Measurements from ENCODE around the gene FGF6.

Gene FGF6

GRCh38 chr12:4446335-4446734 is 720 bp upstream of the FGF6 start:
- no peak for DNase-seq

DNA sequence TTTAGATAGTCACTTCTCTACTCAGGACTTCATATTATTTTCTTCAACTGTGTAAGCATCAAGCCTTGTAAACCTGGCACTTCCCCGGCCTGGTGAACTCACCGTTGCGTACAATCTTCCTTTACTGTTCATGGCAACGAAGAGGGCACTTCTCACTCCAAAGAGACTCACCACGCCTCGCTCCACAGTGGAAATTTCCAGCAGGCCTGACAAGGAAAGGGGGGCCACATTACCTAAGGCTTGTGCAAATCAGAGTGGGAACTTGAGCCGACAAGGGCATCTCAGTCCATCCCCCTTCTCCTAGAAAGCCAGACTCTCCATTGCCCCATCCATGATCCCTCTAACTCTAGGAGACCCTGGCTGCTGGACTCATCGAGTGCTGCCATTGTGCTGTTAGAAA is 1.6 kb downstream of the FGF6 start:
- no peak for DNase-seq

DNA sequence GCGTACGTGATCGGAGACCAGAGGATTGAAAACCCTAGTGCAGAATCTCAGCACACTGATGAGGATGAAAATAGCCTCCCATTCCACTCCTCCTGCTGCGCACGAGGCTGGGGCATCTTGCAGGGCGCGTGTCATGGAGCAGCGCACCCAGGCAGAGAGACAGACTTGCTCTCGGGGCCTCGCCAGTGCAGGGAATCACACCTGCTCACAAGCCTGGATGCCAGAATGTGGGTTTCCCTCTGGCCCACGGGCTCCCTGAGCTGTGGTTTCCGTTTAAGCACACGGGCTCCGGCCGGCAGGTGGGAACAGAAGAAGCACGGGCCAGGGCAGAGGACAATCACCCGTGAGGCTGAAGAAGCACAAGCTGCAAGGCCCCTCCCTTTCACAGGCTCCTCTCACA is 2.0 kb downstream of the FGF6 start:
- no peak for DNase-seq

- no peak for DNase-seq
Observed at GRCh38 chr12:4441355-4442335, 4.0 kb downstream of the FGF6 start.

GRCh38 chr12:4440187-4440941 is 5.3 kb downstream of the FGF6 start:
- no peak for DNase-seq

GRCh38 chr12:4439736-4440135 is 5.9 kb downstream of the FGF6 start:
- DNase-seq, result no peak

DNA sequence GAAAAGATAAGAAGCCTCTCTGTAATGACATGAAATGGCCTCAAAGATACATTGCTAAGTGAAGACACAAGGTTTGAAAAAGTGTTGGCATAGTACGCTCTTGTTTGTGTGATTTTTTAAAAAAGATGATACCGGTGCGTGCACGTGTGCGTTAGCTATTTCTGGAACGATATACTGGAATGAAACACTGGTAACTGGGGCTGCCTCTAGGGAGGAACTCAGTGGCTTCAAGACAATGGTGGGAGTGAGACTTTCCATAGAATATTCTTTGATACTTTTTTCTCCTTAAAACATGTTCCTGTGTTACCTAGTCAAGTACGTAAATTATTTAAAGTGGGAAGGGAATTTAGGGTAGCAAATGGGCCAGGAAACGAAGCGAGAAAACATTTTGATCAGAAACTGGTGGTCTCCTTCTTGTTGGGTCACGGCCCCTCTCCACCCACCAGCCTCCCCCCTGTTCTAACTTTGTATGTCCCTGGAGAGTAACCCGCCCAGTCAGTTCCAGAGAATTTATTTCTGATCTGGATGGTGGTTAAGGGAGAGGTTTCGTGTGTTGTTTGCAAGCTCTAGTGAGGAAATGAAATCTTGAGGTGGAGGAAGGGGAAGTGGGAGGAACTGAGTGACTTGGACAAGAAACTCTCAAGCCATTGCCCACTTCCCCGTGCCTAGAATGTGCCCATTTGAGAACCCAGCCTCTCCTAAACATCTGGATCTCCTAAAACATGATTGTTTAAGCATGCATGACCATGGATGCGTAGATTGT is 6.6 kb downstream of the FGF6 start:
- DNase-seq, result peak; percentile 3 to 26

DNA sequence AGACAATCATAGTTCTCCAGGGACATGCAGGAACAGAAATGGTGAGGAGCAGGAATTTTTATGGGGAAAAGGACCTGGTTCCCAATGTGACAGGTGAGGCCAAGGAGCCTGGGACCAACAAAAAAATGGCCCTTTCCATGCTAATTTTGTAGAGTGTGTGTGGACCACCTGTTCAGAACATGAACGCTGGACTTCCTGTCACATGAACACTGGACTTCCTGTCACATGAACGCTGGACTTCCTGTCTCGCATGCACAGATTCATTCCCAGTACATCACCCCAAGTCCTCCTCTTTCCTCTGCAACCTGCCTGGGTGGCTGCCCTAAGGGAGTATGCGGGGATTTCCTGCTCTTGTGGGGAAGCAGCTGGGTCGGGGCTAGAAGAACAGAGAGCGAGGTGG is 10.1 kb downstream of the FGF6 start:
- DNase-seq, result no peak

GRCh38 chr12:4434706-4435425 is 10.7 kb downstream of the FGF6 start:
- peak; percentile 4 for DNase-seq

GRCh38 chr12:4434301-4434700 is 11.3 kb downstream of the FGF6 start:
- no peak for DNase-seq

GRCh38 chr12:4433745-4434058 is 11.9 kb downstream of the FGF6 start:
- DNase-seq, result no peak

DNA sequence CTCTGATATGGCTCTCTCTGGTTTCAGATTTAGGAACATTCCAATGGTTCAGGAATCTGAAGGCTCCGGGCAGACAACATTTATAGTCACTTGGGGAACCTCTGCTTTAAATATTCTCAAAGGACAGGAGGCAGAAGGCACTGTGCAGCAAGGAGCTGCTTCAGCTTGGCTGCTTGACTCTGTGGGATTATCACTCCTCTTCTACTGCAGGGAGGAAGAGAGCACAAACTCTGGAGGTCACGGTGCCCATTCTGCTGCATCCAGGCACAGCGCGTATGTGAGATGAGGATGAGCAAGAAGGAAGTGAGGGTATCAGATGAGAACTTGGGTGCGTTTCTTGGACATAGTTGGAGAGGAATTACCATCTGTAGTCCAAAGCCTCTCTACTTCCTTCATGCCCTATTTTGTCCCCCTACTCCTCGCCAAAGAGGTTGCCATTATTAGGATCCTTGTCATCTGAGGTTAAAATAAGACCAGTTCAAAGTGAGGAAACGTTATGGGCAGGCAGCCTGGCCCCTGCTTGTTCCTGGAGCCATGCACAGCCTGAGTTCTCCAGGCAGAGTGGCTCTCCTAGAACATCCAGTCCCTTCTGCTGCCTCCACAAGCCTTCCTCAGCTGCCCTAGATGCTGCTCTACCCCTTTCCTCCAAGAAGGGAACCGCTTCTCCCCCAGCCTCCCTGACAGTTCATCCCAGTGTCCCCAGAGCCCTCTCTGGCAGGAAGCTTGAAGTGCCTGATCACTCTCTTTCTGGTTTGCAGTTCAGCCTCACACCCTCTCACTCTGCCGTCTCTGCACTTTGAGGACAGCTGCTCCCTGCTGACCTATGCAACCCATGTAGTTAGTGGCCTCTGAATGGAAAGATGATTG is 12.5 kb downstream of the FGF6 start:
- DNase-seq, result no peak

- no peak for DNase-seq
Observed at GRCh38 chr12:4431866-4432265, 13.7 kb downstream of the FGF6 start.

DNA sequence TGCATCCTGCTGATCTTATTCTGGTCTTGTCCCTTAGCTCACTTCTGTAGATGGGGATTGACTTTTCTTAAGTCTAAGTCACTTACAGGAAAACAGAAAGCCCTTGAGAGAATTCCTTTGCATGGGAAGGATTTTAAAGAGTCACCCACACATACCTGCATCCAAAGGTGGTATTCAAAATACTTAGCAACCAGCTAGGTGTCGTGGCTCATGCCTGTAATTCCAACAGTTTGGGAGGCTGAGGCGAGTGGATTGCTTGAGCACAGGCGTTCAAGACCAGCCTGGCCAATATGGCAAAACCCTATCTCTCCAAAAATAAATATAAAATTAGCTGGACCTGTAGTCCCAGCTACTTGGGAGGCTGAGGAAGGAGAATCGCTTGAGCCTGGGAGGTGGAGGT is 14.2 kb downstream of the FGF6 start:
- DNase-seq, result no peak

DNA sequence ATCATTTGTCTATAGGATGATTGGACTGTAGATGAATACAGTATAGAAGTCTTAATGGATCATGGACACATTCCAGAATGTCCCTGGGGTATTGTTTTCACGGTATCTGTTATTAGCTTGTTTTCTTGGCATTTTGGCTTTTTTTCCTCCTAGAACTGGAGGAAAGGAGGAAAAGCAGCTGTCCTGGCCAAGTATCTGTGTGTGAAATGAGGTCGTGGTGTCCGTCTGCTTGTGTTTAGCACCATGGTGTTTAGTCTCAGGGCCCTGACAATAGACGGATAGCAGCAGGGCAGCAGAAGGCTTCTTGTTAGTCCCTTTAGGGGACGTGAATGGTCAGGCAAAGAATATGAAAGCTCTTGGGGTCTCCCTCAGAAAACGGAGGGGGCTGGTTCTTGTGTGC is 21.2 kb downstream of the FGF6 start:
- DNase-seq, result no peak

- no peak for DNase-seq
Observed at GRCh38 chr12:4423528-4424195, 22.0 kb downstream of the FGF6 start.

GRCh38 chr12:4422985-4423384 is 22.6 kb downstream of the FGF6 start:
- DNase-seq, result no peak

GRCh38 chr12:4421590-4422031 is 24.0 kb downstream of the FGF6 start:
- peak in 1 of 2 donors; percentile 61 for DNase-seq

DNA sequence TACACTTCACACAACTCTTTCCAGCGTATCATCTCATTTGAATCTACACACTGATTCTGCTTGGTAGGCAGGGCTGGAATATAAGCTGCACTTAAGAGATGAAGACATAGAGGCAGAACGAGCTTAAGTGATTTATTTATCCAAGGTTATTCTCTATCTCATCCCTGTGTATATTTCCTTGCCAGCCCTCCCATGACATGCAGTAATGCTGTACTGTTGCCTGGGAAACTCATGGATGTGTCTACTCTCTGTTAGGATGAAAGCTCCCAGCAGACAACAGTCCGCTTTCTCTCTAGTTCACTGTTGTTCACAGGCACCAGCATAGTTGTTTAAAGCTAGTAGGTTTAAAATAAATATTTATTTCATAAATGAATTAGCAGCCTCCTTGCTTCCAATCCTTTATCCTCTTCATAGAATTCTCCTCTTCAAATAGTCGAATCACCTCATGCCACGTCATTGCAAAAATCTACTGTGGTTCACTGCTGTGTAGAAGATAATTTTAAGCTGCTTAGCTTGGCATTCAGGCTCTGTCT is 25.4 kb downstream of the FGF6 start:
- no peak for DNase-seq

GRCh38 chr12:4418913-4419312 is 26.7 kb downstream of the FGF6 start:
- DNase-seq, result no peak

DNA sequence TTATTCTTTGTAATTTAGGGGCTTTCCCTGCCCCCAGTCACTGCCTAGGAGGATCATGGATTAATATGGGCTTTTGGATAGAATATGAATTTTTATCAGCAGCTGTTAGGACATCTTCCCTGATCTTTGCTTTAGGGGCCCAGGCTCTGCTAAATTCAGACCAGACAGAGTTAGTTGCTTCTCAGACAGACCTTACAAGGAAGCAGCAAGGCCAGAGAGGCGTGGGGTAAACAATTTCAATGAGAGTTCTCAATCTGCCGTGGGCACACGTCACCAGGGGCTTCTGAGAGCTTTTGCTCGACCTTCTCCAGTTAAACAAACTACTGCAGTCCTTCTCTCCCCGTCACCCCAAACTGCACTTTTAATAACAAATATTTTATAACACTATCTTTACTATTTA is 27.7 kb downstream of the FGF6 start:
- DNase-seq, result no peak

Data from CD4-positive, alpha-beta T cell treated with Interferon alpha-2 for 1 hour (primary cell).